HG03558 (cell line): ENCODE measurements around the gene TRMT11.
A peak's percentile ranks its signal among the peaks of the same experiment; 100 is the strongest.
"Not testable (repeated sequence)": the region's sequence is repeated elsewhere in the genome, so short reads cannot be mapped to it uniquely, and the experiment has no call there.

ENCODE experiments used
- ATAC-seq: cut with Tn5 transposase; IDR thresholded peaks from one replicate; pipeline ENCODE4 v1.9.1; 2021; ENCODE audit warnings: moderate number of reproducible peaks; ENCODE audit not compliant: unreplicated experiment; ENCODE audit errors: extremely low read depth

Gene TRMT11

GRCh38 chr6:125988280-125988679 is 1.9 kb downstream of the TRMT11 start:
- no peak for ATAC-seq

- no peak for ATAC-seq
These were observed 3.3 kb downstream of the TRMT11 start for GRCh38 chr6:125989631-125990030.

GRCh38 chr6:125991653-125992052 is 5.3 kb downstream of the TRMT11 start:
- no peak for ATAC-seq

- no peak for ATAC-seq
These were observed 8.5 kb downstream of the TRMT11 start for GRCh38 chr6:125994670-125995488.

GRCh38 chr6:125995972-125996580 is 9.7 kb downstream of the TRMT11 start:
- peak; percentile 90 for ATAC-seq

- ATAC-seq = no peak
These were observed 16.7 kb downstream of the TRMT11 start for GRCh38 chr6:126002755-126003679.

- no peak for ATAC-seq
These were observed 21.5 kb downstream of the TRMT11 start for GRCh38 chr6:126007800-126008199.

- ATAC-seq = no peak
These were observed 23.7 kb downstream of the TRMT11 start for GRCh38 chr6:126010040-126010439.

GRCh38 chr6:126015863-126016262 is 29.5 kb downstream of the TRMT11 start:
- no peak for ATAC-seq

GRCh38 chr6:126016591-126016990 is 30.3 kb downstream of the TRMT11 start:
- no peak for ATAC-seq

GRCh38 chr6:126017668-126018067 is 31.3 kb downstream of the TRMT11 start:
- no peak for ATAC-seq

- ATAC-seq = no peak
These were observed 34.1 kb downstream of the TRMT11 start for GRCh38 chr6:126020305-126021050.

GRCh38 chr6:126023474-126023873 is 37.1 kb downstream of the TRMT11 start:
- not testable (repeated sequence) for ATAC-seq

GRCh38 chr6:126026001-126026400 is 39.7 kb downstream of the TRMT11 start:
- ATAC-seq = no peak

GRCh38 chr6:126027601-126028000 is 41.3 kb downstream of the TRMT11 start:
- no peak for ATAC-seq

GRCh38 chr6:126030045-126030444 is 43.7 kb downstream of the TRMT11 start:
- ATAC-seq = no peak

GRCh38 chr6:126033696-126034095 is 47.4 kb downstream of the TRMT11 start:
- ATAC-seq = peak; percentile 86

GRCh38 chr6:126034656-126035055 is 48.3 kb downstream of the TRMT11 start:
- no peak for ATAC-seq

- ATAC-seq = no peak
These were observed 49.4 kb downstream of the TRMT11 start for GRCh38 chr6:126035764-126036163.

GRCh38 chr6:126038234-126038633 is 51.9 kb downstream of the TRMT11 start:
- ATAC-seq = no peak
